Measurements from ENCODE around the gene WNT7A. TPM values are rescaled to one million over a fixed set of nuclear protein-coding genes. Genes with fewer than 3 reads are reported as not detected.

The WNT7A gene
- total RNA-seq, 1 donor from 2014 or later, result under 0.01 TPM

DNA sequence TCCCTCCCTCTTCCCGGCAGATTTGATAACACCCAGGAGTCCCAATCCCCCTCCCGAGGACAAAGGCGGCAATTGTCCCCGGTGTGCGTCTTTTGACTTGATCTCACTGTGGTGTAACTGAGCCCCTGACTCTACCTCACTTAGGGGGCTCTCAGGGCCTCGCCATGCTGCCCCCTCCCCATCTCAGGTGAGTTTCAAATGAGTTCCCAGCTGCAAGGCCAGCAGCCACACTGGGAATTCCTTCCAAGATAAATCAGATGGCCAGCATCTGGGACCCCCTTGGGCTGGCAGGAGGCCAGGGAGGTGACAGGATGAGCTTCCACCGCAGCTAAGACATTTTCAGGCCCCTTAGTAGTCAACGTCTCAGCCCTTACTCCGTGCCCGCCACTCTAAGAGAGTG, 35.0 kb downstream of the WNT7A start:
- DNase-seq, result no peak

DNA sequence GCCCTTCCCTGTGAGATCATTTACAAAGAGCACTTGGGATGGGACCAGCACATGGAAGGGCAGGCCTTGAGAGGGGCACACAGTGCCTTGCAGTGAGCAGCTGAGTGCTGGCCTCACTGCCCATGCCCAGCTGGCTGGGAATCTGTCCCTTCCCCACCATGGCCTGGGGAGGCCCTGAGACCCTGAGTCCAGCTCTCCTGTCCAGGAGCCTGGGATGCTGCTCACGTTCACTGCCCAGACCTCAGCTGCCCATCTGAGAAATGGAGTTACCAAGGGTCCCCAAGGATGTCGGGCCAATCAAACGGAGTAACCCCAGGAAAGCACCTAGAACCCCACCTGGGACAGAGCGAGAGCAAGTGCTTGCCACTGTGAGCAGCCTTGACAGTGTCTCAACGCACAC, 35.6 kb downstream of the WNT7A start:
- DNase-seq, result no peak

DNA sequence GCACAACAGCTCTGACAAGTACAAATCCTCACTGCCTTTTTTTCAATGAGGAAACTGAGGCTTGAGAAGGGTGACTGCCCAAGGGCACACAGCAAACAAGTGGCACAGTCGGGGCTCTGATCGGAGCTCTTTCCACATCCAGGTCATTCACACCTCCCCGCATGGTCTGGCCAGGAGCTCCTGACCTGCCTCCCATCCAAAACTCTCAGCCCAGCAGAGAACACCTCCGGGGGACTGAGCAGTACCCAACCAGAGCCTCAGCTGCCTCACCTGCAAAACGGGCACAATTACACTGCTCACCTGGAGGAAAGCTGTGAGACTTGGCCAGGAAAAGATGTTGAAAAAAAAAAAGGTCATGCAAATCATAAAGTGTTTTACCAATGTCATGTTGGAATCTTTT, 36.5 kb downstream of the WNT7A start:
- DNase-seq, result no peak

DNA sequence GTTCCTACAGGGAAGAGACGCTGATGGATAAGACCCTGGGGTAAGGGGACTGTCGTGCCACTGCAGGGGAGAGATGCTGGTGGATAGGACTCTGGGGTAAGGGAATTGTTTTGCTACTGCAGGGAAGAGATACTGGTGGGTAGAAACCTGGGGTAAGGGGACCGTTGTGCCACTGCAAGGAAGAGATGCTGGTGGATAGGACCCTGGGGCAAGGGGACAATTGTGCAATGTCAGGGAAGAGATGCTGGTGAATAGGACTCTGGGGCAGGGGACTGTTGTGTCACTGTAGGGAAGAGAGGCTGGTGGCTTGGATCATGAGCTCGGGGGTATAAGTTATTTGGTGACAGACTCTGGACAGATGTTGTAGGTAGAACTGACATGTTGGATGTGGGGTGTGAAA, 37.6 kb downstream of the WNT7A start:
- DNase-seq, result no peak

DNA sequence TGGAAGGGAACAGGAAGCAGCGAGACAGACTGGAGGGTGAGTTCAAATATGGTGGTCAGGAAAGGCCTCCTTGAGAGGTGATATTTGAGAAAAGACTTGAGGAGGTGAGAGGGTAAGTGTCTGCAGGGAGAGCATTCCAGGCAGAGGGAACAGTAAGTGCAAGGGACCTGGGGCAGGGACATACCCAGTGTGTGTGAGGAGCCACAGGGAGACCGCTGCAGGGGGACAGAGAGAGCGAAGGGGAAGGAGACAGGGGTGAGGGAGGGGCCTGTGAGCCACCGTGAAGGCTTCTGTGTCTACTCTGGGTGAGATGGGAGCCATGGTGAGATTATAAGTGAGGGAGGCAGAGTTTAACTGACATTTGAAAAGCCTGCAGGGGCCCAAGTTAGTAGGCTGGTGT, 38.0 kb downstream of the WNT7A start:
- no peak for DNase-seq

DNA sequence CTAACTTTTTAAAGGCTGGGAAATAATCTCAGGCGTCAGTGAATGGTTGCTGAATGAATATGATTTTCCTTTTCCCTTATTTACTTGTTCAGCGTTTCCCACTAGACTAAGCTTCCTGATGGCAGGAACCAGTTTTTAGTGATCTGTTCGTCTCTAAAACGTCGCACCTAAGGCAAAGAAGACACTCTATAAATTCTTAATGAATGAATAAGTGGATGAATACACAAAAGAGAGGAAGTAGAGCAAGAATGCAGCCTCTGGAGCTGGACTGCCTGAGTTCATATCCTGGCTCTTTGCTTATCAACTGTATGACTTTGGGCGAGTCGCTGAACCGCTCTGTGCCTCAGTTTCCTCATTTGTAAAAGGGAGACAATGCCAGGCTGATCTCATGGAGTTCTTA, 38.7 kb downstream of the WNT7A start:
- DNase-seq, result no peak

DNA sequence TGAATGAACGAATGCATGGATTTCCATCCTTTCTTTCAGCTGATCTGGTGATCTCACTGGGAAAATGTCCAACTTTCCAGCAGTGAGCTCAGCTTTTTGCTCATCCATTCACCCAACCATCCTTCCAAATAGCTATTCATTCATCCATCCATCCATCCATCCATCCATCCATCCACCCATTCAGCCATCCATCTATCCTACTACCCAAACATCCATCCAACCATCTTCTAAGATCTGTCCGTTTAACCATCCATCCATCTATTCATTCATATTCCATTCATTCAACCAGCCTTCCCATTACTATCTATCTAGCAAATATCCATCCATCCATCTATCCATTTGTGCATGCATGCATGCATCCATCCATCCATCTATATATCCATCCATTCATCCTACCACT, 39.4 kb downstream of the WNT7A start:
- no peak for DNase-seq

DNA sequence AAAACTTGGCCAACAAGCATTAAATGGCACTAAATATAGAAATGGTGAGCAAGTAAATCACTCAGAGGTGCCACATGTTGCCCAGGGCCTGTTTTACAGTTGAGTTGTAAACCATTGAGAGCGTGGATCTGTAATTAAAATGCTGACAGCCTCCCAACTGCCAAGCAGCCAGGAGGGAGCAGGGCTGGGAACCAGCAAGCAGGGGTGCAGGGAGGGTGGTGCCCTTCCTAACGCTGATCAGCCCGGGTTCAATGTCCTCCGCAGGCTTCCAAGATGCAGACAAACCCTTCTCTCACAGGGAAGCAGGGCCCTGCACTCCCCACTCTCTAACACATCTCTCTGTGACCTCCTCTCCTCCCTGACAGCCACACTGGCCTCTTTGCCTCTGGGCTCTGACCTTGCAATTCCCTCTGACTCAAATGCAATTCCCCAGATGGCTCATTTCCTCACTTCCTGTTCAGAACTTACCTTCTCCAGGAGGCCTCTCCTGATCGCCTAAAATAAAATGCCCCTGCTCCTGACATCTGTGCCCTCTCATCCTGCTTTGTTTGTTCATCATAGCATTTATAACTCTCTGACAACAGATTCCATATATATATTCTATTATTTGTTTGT, 40.0 kb downstream of the WNT7A start:
- DNase-seq, result no peak

DNA sequence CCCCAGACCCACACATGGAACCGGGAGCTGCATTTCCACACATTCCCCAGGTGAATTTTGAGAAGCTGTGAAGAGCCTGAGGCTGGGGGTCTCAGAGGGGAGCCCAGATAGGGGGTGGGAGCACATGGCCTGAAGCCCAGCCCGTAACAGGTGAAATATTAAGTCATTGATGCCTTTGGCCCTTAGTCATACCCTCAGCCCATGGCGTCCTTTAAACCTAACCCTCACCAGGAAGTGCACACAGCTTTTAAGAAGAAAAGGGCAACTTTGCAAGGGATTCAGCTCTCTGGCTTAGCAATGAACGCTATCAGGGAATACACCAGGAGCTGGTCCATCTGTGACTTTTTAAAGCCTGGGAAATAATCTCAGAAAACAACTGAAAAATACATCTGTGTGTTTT, 40.6 kb downstream of the WNT7A start:
- DNase-seq, result no peak

DNA sequence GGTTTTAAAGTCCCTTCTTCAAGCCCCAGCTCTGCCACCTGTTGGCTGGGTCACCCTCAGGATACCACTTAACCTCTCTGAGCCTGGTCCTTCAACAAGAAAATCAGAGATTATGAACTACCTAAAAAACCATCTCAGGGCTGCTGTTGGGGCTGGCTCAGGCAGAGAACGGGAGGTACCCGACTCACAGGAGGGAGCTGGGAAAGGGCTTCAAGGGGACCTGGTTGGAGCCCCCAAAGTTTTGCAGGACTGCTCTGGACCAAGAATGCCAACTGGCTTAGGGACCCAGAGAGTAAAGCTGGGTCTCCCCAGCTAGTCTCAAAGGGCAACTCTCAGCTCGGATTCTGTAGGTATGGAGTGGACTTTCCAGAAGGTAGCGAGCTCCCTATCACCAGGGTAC, 41.5 kb downstream of the WNT7A start:
- no peak for DNase-seq

DNA sequence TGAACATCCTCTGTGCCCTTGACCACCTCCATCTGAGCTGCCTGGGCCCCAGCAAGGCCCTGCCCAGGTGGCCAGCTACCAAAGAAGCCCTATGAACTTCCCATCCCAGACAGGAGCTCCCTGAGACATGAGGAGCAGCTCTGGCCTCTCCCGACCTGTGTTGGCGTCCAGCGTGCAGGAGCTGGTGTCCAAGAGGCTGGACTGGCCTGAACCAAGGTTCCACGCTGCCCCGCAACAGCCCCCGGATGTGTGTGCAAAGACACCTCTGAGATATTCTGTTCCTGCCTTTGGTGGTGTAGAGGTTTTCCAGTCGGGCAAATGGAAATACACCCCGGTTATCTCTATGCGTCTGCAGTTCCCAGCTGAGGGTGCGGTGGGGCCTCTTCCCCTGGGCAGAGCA, 42.1 kb downstream of the WNT7A start:
- DNase-seq, result no peak

DNA sequence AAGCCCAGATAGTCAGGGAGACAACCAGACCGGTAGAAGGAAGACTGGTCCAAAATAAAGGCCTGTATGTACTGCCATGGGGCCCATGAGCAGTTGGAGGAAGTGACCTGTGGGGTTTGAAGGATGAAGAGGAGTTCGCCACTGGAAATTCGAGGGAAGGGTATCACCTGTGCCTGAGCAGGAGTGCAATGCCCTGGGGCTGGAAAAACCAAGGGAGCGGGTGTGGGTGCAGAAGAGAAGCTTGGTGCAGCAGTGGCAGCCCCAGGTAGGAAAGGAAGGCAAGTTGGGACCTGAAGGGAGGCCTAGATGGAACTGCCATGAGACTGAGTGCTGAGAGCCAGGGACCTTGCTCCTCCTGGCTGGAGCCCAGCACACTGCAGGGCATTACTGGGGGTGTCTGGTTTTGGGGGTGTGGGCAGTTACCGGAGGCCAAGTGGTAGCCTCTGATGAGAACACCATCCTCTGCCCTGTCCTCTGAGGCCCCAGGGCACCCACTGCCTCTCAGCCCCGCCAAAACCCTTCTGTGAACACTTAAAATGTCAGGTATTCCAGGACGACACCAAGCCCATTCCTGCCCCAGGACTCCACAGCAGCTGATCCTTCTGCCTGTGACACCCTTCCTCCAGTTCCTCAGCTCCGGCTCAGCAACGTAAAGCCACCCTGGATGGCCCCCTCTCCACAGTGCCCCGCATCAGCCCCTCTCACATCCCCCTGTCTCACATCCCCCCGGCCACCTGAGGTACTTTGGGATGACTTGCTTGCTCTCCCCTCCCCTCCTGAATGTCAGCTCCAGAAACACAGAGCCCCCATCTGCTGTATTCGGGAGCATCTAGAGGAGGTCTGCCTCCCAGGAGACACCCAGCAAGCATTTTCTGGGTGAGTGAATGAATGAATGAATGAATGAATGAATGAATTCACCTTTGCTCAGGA, 42.9 kb downstream of the WNT7A start:
- no peak for DNase-seq

DNA sequence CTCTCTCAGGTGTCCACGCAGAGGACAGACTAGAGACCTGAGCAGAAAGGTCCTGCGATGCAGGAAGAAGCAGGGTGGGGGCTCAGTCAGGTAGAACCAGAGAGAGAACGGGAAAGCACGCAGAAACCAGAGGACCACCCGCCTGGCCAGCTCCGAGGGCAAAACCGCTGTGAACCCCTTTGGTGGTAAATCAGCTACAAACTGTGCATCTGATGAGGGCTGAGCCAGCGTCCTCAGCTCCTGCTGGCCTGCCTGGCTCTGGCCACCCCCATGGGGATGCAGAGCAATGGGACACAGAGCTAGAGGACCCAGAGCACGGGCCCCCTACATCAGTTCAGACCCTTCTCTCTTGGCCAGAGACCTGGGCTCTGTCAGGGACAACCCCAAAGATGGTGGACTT, 44.6 kb downstream of the WNT7A start:
- no peak for DNase-seq

DNA sequence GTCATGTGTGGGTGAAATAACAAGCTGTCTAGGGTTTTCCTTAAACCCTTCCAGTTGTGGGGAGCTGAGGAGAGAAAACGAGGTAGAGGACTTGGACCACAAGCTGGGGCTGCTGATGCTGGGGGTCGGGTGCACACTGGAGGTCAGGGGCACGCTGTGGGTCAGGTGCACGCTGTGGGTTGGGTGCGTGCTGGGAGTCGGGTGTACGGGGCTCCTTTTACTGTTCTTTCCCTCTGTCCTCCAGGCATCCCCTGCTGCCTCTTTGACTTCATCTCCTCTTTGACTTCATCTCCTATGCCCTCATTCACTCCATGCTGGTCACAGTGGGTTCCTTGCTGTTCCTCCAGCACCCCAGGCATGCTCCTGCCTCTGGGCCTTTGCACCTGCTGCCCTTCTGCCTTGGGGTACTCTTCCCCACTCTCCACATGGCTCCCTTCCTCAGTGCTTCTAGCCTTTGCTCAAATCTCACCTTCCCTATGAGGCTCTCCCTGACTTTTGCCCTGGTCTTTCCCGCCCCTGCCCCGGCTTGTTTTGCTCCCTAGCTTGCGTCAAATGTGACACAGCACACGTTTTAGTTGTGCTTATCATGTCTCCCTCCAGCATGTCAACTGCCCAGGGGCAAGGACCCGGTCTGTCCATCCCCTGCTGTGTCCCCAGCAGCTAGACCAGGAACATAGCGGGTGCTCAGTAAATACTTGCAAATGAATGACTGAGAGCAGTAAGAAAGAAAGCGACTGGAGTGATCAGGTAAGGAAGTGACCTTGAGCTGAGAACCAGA, 45.4 kb downstream of the WNT7A start:
- no peak for DNase-seq

DNA sequence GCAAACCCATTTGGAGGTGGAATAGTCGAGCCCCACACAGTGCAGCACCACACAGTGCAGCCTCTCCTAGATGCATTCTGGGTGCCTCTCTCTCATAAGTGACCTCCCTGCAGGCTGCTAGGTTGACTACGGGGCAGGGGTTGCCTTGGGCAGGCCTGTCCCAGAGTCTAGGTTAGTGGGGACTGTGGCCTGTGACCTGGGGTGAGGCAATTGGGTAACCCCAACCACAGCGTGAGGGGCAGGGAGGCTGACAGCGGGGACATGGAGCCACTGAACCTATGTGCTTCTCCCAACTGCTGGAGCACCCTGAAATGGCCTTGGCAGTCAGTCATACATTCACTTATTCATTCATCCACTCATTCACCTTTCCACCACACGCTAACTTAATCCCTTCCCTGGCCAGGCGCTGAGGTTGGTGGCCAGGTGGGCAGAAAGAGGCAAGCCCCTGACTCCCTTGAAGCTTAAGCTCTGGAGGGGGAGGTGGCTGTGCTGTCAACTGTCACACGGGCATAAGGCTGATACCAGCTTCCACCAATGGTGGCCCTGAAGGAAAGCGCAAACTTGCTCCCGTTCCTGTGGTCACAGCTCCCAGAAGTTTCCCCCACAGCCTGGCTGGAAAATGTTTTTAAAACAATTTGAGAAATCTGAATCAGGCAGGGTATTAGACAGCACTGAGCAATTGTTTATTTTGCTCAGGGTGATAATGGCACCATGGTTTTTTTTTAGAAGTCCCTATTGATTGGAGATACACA, 46.2 kb downstream of the WNT7A start:
- DNase-seq, result no peak

DNA sequence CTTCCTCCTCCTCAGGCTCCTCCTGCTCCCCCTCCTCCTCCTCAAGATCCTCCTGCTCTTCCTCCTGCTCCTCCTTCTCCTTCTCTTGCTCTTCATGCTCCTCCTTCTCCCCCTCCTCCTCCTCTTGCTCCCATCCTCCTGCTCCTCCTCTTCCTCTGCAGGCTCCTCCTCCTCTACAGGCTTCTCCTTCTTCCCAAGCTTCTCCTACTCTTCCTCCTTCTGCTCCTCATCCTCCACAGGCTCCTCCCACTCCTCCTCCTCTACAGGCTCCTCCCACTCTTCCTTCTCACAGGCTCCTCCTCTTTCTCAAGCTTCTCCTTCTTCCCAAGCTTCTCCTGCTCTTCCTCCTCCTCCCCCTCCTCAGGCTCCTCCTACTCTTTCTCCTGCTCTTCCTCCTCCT, 47.7 kb downstream of the WNT7A start:
- no peak for DNase-seq

DNA sequence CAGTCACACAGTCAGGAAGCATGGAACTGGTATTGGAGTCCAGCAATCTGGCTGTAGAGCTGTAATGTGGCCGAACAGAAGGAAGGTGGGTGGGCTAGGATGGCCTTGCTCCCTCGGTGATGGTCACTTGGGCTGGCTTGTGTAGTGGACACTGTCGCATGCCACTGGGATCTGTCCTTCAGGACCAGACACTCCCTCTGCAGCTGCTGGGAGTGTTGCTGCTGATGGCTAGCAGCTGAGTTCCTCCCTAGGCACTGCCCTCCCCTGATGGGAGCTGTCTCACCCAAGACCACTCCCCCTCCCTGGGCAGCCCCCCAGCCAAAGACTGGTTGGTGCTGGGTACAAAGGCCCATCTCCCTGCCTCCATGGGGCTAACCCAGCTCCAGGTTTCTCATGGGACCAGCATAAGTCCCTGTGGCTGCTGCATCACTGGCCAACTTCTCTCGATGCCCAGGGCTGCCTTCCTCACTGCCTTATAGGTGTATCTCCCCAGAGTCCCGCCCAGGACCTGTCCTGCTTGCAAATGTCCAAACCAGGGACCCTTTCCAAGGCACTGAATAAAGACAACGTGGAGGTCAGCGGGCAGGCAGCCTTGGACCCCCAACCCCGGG, 48.4 kb downstream of the WNT7A start:
- no peak for DNase-seq

DNA sequence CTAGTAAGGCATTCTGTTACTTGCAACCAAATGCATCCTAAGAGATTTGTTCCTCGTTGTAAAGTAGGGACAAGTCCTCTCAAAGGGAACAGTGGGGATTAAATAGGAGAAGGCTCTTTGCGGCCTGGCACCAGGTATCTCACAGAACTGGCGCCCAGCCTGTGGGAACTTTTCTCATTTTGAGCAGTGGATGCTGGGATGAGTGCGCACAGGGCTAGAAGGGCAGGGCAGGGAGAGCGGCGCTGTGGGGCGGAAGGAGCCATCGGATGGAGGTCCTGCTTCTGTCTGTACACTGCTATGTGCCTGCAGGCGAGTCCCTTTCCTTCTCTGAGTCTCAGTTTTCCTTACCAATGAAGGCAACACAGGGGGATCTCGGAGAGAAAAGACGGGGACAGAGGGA, 50.6 kb downstream of the WNT7A start:
- DNase-seq, result no peak

DNA sequence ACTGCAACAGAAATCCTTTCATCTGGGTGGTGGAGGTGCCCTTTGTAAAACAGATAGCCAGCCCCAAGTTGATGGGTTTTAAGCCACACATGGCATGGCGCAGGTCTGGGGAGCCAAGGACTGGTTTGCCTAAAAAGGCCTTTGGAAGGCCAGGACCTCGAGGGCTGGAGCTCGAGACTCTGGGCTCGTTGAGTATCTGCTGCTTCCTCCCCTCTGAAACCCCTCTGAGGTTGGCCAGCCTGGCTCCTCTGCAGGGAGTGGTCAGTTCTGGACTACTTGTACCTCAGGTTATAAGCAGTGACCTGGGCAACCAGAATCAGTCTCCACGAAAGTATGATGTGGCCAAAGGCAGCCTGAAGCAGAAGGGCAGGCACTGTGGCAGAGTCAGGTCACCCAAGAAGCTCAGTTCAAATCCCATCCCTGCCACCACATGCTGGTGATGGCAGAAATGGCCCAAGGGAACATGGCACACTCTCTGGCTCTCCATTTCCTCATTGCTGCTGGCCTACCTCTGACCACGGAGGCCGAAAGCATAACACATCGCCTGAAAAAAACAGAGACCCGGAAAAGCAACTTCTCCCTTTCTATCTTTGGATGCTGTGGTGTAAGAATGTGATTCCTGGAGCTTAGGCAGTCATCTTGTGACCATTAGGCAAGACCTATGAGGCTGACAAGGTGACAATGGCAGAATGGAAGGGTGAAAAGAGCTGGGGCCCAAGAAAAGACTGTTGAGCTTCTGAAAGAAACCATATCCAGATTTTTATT, 51.2 kb downstream of the WNT7A start:
- no peak for DNase-seq

DNA sequence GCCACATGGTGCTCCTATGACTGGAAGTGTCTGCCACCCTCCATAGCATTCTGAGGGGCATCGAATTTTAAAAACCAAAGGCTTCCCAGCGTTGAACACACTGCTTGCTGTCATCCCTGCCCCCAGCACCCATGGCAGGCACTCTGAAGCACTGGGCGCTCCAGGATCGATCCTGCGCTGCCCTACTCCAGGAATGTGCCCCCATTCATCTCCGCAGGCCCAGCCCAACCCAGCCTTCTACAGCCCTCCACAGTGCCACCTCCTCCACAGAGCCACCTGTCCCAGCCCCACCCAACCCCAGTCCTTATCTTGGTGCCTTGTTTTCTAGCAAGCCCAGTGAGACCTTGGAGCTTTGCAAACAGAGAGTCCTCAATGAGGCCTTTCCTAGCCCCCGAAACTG, 52.2 kb downstream of the WNT7A start:
- no peak for DNase-seq

DNA sequence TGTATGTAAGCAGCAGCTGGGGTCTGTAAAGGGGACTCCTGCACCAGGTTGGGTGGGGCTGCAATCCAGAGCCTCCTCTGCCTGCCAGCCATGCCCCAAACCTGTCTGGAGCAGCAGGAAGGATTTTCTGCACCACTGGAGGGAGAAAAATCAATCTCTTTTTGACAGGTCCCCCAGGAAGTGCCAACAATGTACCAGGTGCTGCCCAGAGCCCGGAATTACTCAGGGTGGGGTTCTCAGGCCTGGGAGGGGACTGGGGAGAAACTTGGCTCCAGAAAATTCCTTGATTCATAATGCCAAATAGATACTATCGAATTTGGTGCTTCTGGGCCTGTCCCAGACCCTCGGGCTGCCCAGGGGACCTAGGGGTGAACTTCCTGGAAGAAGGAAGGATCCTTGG, 52.6 kb downstream of the WNT7A start:
- DNase-seq, result no peak

DNA sequence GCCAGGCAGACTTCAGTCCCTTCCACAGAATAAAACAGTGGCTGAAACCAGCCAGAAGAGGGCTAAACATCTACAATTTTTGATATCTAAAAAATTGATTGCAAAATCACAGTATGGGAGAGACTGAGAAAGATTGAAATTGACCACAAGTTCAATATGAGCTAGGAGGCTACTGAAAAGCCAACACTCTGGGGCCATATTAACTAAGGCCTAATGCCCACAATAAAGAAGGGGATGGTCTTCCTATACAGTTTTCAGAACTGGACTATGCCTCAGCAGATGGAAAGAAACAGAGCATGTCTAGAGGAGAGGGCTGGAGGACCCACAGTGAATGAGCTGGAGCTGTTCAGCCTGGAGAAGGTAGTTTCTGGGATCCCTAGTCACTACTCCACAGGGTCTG, 53.2 kb downstream of the WNT7A start:
- no peak for DNase-seq

Data from dermis blood vessel endothelial cell (primary cell).